Cerebellar cortex (tissue), 1 donor: ENCODE measurements around the gene SLC25A6.
"Not testable (repeated sequence)": the region's sequence is repeated elsewhere in the genome, so short reads cannot be mapped to it uniquely, and the experiment has no call there.

Source experiments
- DNase-seq: peaks from one replicate; pipeline ENCODE4 v3.0.0-alpha.2; 2015; ENCODE audit warnings: low spot score

SLC25A6 gene

DNA sequence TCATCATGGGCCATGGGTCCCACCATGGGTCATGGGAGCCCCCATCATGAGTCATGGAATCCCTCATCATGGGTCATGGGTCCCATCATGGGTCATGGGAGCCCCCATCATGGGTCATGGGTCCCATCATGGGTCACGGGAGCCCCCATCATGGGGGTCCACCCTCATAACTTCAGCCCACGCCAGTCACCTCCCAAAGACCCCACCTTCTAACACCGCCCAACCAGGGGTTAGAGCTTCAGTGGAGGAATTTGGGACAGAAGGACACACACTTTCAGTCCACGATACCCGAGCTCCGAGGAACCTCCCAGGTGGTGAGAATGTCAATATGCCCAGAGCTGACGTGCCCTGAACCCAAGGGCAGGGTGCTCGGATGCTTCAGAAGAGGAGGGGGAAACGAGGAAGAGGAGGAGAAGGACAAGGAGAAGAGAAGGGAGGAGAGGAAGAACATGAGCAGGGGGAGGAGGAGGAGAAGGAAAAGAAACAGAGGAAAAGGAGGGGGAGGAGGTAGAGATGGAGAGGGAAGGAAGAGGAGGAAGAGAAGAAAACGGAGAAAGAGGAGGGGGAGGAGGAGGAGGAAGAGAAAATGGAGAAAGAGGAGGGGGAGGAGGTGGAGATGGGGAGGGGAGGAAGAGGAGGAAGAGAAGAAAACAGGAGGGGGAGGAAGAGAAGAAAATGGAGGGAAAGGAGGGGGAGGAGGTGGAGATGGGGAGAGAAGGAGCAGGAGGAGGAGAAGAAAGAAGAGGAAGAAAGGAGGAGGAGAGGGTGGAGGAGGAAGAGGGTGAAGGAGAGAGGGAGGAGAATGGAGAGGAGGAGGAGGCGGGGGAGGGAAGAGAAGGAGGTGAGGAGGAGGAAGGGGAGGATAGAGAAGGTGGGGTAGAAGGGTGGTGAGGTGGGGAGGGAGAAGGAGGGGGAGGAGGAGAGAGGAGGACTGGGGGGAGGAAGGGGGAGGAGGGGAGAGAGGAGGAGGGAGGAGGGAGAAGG is 37.6 kb downstream of the SLC25A6 start:
- no peak for DNase-seq

DNA sequence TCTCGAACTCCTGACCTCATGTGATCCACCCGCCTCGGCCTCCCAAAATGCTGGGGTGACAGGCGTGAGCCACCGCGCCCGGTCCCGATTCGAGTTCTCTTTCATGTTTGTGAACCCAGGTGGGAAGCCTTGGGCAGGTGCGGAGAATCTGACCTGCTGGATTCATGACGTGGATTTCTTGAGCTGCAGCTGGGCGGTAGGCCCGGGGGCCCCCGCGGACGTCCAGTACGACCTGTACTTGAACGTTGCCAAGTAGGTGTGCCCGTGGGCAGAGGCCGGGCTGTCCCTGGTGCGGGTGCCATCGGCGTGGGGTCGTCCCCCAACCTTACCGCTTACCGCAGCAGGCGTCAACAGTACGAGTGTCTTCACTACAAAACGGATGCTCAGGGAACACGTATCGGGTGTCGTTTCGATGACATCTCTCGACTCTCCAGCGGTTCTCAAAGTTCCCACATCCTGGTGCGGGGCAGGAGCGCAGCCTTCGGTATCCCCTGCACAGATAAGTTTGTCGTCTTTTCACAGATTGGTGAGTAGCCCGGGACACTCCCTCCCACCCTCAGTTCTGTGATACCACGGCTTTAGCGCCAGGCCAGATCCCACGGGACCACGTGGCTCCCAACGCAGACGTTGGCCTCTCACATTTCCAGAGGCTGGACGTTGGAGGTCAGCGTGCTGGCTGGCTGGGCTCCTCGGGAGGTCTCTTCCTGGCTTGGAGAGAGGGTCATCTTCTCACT is 39.8 kb downstream of the SLC25A6 start:
- DNase-seq, result no peak

DNA sequence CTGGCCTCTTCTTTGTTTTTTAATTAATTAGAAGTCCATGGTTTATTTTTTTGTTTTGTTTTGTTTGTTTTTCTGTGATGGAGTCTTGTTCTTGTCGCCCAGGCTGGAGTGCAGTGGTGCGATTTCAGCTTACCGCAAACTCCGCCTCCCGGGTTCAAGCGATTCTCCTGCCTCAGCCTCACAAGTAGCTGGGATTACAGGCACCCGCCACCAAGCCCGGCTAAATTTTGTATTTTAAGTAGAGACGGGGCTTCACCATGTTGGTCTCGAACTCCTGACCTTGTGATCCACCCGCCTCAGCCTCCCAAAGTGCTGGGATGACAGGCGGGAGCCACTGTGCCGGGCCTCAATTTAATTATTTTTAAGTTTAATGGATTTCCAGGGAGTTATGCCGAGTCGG is 42.3 kb downstream of the SLC25A6 start:
- not testable (repeated sequence) for DNase-seq

DNA sequence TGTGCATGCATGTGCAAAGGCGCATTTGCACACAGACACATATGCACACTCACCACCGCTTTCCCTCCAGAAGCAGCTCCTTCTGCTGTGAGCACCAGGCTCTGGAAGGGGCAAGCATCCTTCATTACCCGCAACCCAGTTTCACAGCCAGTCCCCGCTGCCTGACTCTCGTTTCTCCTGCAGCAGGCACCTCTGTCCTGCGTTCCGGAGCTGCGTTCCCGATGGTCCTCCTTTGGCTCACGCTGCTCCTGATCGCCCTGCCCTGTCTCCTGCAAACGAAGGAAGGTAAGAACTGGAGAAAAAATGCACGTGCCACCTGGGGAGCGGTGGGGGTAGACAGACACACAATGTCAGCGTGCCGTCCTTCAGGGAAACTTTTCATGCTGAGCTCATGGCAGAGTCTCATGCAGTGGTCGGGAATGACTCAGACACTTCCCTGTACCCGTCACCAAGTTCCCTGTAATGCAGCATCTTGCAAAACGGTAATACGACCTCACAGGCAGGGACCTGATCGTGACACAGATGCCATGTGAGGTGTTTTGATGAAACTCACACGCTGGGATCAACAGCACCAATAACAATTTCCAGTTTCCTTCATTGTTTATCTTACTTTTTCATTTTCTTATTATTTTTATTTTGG is 50.2 kb downstream of the SLC25A6 start:
- no peak for DNase-seq

DNA sequence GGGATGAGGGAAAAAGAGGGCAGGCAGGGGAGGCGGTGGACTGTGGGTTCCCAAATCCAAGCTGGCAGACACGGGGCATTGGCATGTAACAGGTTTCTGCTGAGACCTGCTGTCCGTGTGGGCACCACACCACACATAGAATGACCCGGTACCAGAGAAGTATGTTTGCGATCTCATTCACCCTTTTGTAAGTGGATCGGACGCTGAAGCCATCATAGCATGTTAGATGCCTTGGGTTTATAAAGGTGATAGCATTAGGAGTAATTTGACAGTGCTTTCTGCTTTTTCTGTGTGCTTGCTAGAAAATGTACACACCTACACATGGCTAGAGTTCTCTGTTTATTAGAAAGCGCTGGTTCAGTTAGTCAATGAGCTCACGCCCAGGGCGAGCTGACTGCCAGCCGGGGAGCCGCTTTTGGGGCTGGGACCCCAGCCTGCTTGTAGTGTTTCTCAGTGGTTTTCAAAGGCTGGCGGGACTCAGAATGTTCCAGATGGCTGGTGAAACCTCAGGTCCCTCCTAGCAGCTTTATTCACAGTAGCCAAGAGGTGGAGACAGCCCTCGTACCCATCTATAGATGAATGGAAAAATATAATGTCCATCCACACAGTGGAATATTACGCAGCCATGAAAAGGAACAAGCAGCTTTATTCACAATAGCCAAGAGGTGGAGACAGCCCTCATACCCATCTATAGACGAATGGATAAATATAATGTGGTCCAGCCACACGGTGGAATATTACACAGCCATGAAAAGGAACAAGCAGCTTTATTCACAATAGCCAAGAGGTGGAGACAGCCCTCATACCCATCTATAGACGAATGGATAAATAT is 54.7 kb downstream of the SLC25A6 start:
- no peak for DNase-seq

DNA sequence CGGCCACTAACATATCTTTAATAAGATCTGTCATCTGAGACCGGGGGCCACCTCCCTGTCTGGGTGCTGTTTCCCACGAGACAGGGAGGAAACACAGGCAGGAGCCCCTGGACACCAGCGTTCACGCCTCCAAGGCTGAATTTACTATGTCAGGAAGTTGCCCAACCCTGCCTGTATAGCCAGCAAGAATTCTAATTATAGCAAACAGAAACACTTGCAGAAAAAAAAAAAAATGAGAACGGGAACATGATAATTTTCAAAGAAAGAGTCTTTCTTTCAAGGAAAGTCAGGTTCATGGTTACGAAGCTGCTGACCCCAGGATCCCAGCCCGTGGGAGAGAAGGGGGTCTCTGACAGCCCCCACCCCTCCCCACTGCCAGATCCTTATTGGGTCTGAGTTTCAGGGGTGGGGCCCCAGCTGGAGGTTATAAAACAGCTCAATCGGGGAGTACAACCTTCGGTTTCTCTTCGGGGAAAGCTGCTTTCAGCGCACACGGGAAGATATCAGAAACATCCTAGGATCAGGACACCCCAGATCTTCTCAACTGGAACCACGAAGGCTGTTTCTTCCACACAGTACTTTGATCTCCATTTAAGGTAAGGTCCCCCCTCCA is 55.5 kb downstream of the SLC25A6 start, which contains the start of gene IL3RA:
TSS of gene IL3RA (plus strand) at position 455 of the 613 bp plus-strand sequence. CDS start 4,981 bp downstream, outside the sequence.
- no peak for DNase-seq
